HUES6 (cell line): ENCODE results near the gene SIRPG.

Source experiments
- H3K27ac ChIP-seq: 2 replicates; pipeline ENCODE4 v1.7.0; 2013; ENCODE audit warnings: low read depth, mild to moderate bottlenecking, low read length, inconsistent platforms
- H3K27me3 ChIP-seq: 2 replicates; pipeline ENCODE4 v1.6.1; 2013; ENCODE audit warnings: low read length; ENCODE audit not compliant: control insufficient read depth, insufficient read depth
- H3K36me3 ChIP-seq: 2 replicates; pipeline ENCODE4 v1.6.1; 2013; ENCODE audit warnings: low read length; ENCODE audit not compliant: control insufficient read depth, insufficient read depth
- H3K4me1 ChIP-seq: 2 replicates; pipeline ENCODE4 v1.6.1; 2013; ENCODE audit warnings: low read length; ENCODE audit not compliant: control insufficient read depth, insufficient read depth
- H3K4me3 ChIP-seq: 2 replicates; pipeline ENCODE4 v1.5.1; 2013; ENCODE audit warnings: low read depth, low read length
- H3K9ac ChIP-seq: one replicate; pipeline ENCODE4 v1.6.1; 2013; ENCODE audit warnings: mild to moderate bottlenecking, low read length
- H3K9me3 ChIP-seq: 2 replicates; pipeline ENCODE4 v1.6.1; 2013; ENCODE audit warnings: low read depth, low read length; ENCODE audit not compliant: control insufficient read depth, insufficient read depth

SIRPG gene

DNA sequence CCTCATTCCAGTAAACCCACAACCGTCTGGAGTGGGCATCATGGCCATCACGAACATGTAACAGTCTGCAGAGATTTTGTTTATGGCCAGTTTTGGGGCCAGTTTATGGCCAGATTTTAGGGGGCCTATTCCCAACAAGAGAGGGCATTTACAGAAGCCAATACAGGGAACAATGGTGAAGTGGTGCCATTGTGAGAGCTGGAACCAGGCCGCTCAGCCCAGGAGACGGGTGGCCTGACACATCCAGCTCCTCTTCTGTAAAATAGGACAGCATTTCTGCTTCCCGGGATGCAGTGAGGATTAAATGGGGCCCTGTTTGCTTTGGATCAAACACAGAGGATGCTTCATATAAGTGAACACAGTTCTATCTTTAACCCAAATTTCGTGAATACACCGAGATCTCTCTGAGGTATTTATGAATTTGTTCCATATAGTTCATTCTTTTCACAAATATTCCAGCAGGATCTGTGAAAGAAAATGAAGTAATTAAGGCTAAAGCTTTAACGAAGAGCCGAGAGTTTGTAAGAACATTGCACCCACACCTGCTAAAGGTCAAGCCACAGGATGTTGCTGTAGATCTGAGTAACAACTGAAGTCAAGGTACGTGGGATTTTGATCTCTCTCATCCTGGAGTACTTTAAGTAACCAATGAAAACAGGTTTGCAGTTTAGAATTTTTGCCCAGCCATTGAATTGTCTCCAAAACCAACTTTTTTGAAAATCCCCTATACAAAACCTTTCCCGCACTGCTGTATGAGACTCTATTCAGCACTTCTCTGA is 14.5 kb upstream of the SIRPG start:
- Histone ChIP-seq H3K27me3 (no peaks in the 10 kb centered on the region), H3K9ac (no peak overlapping the region), H3K4me3 (no peak overlapping the region), H3K9me3 (peaks cover 21% of the 10 kb centered on the region), H3K36me3 (no peaks in the 10 kb centered on the region), H3K4me1 (no peaks in the 10 kb centered on the region), H3K27ac (no peak overlapping the region)

DNA sequence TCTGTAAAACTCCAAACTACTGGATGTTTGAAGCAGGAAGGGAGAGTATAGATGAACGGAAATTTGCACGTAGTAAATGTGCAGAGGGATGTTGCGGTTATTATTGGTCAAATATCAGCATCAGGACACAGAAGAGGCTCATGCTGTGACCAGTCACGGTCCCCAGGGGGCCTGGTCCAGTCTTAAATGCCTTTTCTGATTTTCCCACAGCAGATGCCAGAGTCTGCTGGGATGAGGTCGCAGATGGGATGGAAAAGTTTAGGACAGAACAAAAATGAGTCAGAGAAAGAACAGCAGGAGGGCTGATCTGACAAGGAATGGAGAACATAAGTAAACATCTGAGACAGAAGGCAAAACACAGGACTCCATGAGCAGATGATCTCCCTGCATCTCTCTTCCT is 11.7 kb upstream of the SIRPG start:
- Histone ChIP-seq H3K4me3 (no peak overlapping the region), H3K27me3 (no peaks in the 10 kb centered on the region), H3K4me1 (no peaks in the 10 kb centered on the region), H3K36me3 (no peaks in the 10 kb centered on the region), H3K27ac (no peak overlapping the region), H3K9me3 (peaks cover 21% of the 10 kb centered on the region), H3K9ac (no peak overlapping the region)

DNA sequence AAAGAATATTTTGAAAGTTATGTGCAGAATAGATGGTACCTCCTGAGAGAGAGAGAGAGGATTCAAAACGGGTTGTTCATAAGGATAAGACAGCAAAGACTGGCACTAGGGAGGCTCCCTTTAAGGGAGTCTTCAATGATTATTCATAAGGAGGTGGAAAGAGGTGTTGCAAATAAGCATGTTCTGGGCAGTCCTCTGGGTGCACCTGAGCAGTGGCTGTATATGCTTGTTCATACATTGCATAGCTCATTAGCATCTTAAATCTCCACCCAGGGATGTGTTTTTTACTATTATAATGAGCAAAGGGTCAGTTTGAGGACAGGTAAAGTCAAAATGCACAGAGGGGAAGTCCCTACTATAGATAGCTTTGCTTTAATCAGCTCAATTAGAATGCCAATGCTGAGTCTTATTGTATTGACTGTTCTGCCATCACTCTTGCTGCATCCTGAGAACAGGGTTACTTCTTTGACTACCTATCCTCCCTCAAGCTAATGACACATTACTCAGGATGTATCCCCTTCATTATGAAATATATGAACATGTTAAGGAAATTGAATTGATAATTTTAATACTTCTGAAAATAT is 10.0 kb upstream of the SIRPG start:
- Histone ChIP-seq H3K27ac (no peak overlapping the region), H3K9ac (no peak overlapping the region), H3K4me3 (no peak overlapping the region), H3K27me3 (no peaks in the 10 kb centered on the region), H3K36me3 (no peaks in the 10 kb centered on the region), H3K9me3 (peaks cover 21% of the 10 kb centered on the region), H3K4me1 (no peaks in the 10 kb centered on the region)

DNA sequence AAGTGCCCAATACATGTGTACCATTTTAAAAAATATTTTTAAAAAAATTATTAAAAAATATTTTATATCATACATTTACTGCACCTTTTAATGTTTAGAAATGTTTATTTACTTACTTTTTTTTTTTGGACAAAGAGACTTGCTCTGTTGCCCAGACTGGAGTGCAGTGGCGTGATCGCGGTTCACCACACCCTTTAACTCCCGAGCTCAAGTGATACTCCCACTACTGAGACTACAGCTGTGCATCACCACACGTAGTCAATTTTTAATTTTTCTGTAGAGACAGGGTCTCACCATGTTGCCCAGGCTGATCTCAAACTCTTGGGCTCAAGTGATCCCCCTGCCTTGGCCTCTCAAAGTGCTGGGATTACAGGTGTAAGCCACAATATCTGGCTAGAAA is 9.2 kb upstream of the SIRPG start:
- no peaks in the 10 kb centered on the region for H3K36me3 ChIP-seq
- no peak overlapping the region for H3K27ac ChIP-seq
- H3K4me3 ChIP-seq = no peak overlapping the region
- H3K27me3 ChIP-seq = no peaks in the 10 kb centered on the region
- peaks cover 15% of the 10 kb centered on the region for H3K9me3 ChIP-seq
- no peak overlapping the region for H3K9ac ChIP-seq
- no peaks in the 10 kb centered on the region for H3K4me1 ChIP-seq

DNA sequence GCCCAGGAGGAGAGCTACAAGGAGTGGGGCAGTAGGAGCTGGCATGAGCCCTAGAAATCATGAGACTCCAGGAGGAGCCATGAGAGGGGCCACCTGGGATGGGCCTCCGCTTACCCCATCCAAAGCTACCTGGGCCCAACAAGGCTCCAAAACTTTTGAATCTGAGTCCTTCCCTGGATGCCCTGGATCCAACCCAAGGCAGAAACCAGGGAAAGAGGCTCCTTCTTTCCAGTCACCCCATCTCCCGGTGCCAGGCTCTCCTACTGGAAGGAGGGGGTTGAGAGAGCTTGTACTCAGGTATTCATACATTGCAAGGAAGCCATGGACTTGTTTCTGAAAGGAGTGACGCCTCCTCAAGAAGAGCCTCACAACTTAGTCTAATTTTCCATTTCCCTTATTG is 7.8 kb upstream of the SIRPG start:
- Histone ChIP-seq H3K36me3 (no peaks in the 10 kb centered on the region), H3K9ac (no peak overlapping the region), H3K4me1 (no peaks in the 10 kb centered on the region), H3K4me3 (no peak overlapping the region), H3K27me3 (no peaks in the 10 kb centered on the region), H3K9me3 (peaks cover 4% of the 10 kb centered on the region; the same call in 1 of the 2 replicates), H3K27ac (no peak overlapping the region)

DNA sequence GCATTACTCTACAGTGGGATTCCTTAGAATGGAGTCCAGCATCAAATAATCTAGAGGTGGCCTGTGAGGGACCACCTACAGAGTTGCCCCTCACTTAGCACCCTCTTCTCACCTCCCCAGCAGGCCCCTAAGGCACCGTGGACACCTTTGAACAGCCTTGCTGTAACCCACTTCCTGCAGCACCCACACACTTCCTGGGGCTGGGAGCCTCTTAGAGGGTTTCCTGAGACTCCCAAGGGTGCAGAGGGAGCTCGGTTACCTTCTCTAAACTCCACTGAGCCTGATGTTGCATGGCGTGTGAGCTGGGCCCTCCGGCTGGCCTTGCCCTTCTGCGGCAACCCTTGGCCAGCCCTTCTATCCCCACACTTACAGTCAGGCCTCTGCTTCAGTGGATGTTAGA is 7.3 kb upstream of the SIRPG start:
- no peak overlapping the region for H3K9ac ChIP-seq
- peaks cover 2% of the 10 kb centered on the region; the same call in 1 of the 2 replicates for H3K9me3 ChIP-seq
- H3K36me3 ChIP-seq = no peaks in the 10 kb centered on the region
- H3K27me3 ChIP-seq = no peaks in the 10 kb centered on the region
- H3K4me1 ChIP-seq = no peaks in the 10 kb centered on the region
- no peak overlapping the region for H3K4me3 ChIP-seq
- no peak overlapping the region for H3K27ac ChIP-seq

DNA sequence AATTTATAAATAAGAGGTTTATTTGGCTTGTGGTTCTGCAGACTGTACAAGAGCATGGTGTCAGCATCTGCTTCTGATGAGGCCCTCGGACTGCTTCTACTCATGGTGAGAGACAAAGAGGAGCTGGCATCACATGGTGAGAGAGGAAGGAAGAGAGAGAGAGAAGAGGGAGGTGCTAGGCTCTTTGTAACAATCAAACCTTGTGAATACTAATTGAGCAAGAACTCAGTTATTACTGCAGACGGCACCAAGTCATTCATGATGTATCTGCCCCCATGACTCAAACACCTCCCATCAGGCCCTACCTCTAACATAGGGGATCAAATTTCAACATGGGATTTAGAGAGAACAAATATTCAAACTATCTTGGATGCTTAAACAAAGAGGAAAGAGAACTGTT is 6.3 kb upstream of the SIRPG start:
- Histone ChIP-seq H3K4me1 (no peaks in the 10 kb centered on the region), H3K4me3 (no peak overlapping the region), H3K9ac (no peak overlapping the region), H3K27me3 (no peaks in the 10 kb centered on the region), H3K36me3 (no peaks in the 10 kb centered on the region), H3K9me3 (peaks cover 2% of the 10 kb centered on the region; the same call in 1 of the 2 replicates), H3K27ac (no peak overlapping the region)

DNA sequence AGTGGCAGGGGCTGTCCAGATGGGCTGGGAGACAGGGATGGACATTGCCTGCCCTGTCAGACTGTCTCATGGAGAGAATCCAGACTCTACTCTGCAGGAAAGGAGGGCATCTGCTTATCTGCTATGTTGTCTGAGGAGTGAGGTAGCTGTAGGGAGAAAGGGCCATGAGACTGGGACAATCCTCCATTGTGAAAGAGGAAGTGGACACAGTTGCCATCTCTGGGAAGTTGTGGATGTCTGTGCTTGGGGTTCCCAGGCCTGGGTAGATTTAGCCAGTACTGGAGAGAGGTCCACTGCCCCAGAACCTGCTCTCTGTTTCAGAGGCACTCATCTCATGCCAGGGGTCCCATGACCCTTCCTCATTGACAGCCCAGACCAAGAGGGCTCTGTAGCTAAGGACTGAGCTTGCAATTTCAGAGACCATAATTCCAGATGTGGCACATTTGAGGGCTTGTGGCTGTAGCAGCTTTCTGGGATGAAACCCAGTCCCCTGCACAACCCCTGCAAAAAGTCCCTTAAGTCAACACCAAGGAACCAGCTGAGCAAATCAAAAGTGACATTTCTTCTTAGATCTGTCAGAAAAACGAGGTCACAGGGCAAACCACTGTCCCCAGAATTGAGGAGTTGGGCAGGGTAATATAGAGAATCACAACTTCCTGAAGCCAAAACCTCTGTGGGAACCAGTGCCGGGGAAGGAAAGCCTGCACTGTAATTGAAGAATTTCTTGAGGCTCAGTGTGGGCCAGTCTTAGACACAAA is 4.1 kb upstream of the SIRPG start:
- Histone ChIP-seq H3K4me3 (no peak overlapping the region), H3K9me3 (no peaks in the 10 kb centered on the region), H3K27ac (no peak overlapping the region), H3K4me1 (no peaks in the 10 kb centered on the region), H3K27me3 (no peaks in the 10 kb centered on the region), H3K36me3 (no peaks in the 10 kb centered on the region), H3K9ac (no peak overlapping the region)

DNA sequence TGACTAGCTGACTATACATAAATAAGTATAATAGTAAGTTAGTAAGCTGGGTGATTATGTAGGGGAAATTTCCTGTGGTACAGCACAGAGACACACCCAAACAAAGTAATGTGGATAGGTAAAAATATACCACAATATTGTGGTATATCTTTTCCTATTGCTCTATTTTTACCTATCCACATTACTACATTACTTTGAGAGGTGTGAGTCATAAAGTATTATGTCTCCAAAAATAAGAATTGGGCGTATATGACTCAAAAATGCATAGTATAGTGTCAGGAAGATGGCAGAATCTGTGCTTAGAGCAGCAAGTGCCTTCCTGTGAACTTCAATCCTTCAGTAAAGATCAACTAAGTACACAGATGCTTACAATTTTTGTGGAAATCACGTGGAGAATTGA is 2.7 kb upstream of the SIRPG start:
- Histone ChIP-seq H3K9ac (no peak overlapping the region), H3K27ac (no peak overlapping the region), H3K9me3 (no peaks in the 10 kb centered on the region), H3K27me3 (no peaks in the 10 kb centered on the region), H3K4me1 (no peaks in the 10 kb centered on the region), H3K4me3 (no peak overlapping the region), H3K36me3 (no peaks in the 10 kb centered on the region)

DNA sequence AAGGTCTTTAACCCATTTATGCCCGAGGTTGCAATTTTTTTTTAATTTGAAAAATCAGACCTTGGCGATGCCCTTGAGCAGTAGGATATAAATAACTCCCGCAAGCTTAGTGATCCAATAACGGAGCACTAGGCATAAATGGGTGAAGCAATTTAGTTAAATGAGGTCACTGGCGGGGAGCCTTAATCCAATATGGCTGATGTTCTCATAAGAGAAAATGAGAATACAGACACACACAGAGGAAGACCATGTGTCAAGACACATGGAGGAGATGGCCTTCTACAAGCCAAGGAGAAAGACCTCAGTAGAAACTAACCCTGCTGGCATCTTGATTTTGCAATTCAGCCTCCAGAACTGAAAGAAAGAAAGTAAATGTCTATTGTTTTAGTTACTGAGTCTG is 735 bp downstream of the SIRPG start:
- Histone ChIP-seq H3K27ac (no peak overlapping the region), H3K9ac (no peak overlapping the region), H3K27me3 (no peaks in the 10 kb centered on the region), H3K4me3 (no peak overlapping the region), H3K9me3 (no peaks in the 10 kb centered on the region), H3K36me3 (no peaks in the 10 kb centered on the region), H3K4me1 (no peaks in the 10 kb centered on the region)

DNA sequence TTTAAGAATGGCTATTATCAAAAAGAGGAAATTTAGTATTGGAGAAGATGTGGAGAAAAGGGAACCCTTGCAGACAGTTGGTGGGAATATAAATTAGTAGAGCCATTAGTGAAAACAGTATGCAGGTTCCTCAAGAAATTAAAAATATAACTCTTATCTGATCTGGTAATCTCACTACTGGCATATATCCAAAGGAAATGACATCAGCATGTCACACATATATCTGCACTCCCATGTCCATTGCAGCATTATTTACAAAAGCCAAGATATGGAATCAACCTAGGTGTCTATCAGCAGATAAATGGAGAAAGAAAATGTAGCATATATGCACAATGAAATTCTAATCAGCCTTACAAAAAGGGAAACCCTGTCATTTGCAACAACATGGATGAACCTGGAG is 2.6 kb downstream of the SIRPG start:
- Histone ChIP-seq H3K4me3 (no peak overlapping the region), H3K4me1 (no peaks in the 10 kb centered on the region), H3K9ac (no peak overlapping the region), H3K27ac (no peak overlapping the region), H3K9me3 (no peaks in the 10 kb centered on the region), H3K27me3 (no peaks in the 10 kb centered on the region), H3K36me3 (no peaks in the 10 kb centered on the region)
